GM12891 (cell line): ENCODE measurements around the gene DCDC2.
"Not testable (repeated sequence)": the region's sequence is repeated elsewhere in the genome, so short reads cannot be mapped to it uniquely, and the experiment has no call there.

Source experiments
- DNase-seq: peaks from one replicate; pipeline ENCODE4 v3.0.0; 2011; ENCODE audit warnings: low spot score; ENCODE audit not compliant: insufficient read length
- FAIRE-seq: peaks from 2 replicates; lab custom pipeline; 2011; peaks lifted over from hg19 to GRCh38; lab: Jason Lieb, UNC
- PAX5 ChIP-seq: IDR thresholded peaks from 2 replicates; pipeline ENCODE4 v1.6.1; 2011; ENCODE audit warnings: low read length, moderate library complexity, mild to moderate bottlenecking; ENCODE audit not compliant: insufficient read depth, severe bottlenecking
- POLR2A ChIP-seq: IDR thresholded peaks from 2 replicates; pipeline ENCODE4 v1.6.1; 2011; ENCODE audit warnings: low read depth, low read length, control low read depth
- POLR2AphosphoS5 ChIP-seq: IDR thresholded peaks from 2 replicates; pipeline ENCODE4 v1.6.1; 2011; ENCODE audit warnings: low read depth, low read length, control low read depth
- POU2F2 ChIP-seq: IDR thresholded peaks from 2 replicates; pipeline ENCODE4 v1.6.1; 2011; ENCODE audit warnings: low read depth, mild to moderate bottlenecking, control low read depth, low read length, moderate library complexity
- SPI1 ChIP-seq: IDR thresholded peaks from 2 replicates; pipeline ENCODE4 v1.6.1; 2011; ENCODE audit warnings: low read depth, low read length, control low read depth
- TAF1 ChIP-seq: IDR thresholded peaks from 2 replicates; pipeline ENCODE4 v1.6.1; 2011; ENCODE audit warnings: low read depth, low read length, control low read depth

DCDC2 gene

GRCh38 chr6:24238700-24239099 is 119.2 kb downstream of the DCDC2 start:
- no peak for FAIRE-seq
- no peak for TF ChIP-seq POLR2A
- TF ChIP-seq SPI1: no peak
- no peak for TF ChIP-seq POLR2AphosphoS5
- no peak for DNase-seq

GRCh38 chr6:24236779-24237178 is 121.1 kb downstream of the DCDC2 start:
- FAIRE-seq, DNase-seq: not testable (repeated sequence)

- no peak for FAIRE-seq
- DNase-seq: no peak
- no peak for TF ChIP-seq TAF1
- TF ChIP-seq PAX5: no peak
- TF ChIP-seq POLR2A: no peak
- no peak for TF ChIP-seq SPI1
- no peak for TF ChIP-seq POU2F2
- no peak for TF ChIP-seq POLR2AphosphoS5
Observed at GRCh38 chr6:24233813-24234442, 123.9 kb downstream of the DCDC2 start.

GRCh38 chr6:24231438-24231977 is 126.4 kb downstream of the DCDC2 start:
- no peak for TF ChIP-seq POLR2A
- no peak for TF ChIP-seq TAF1
- TF ChIP-seq PAX5: no peak
- no peak for TF ChIP-seq POLR2AphosphoS5
- TF ChIP-seq SPI1: no peak
- no peak for TF ChIP-seq POU2F2
- no peak for DNase-seq
- FAIRE-seq: no peak

GRCh38 chr6:24229696-24230405 is 128.0 kb downstream of the DCDC2 start:
- FAIRE-seq (no peak), DNase-seq (no peak)
- TF ChIP-seq PAX5 (no peak), SPI1 (0 out of 2 replicates have a peak, but pooled peaks have one; percentile 19), POU2F2 (no peak), TAF1 (no peak), POLR2A (no peak), POLR2AphosphoS5 (no peak)

GRCh38 chr6:24228681-24229255 is 129.1 kb downstream of the DCDC2 start:
- DNase-seq (no peak), FAIRE-seq (no peak)
- TF ChIP-seq POU2F2: no peak
- 0 out of 2 replicates have a peak, but pooled peaks have one; percentile 14 for TF ChIP-seq SPI1
- no peak for TF ChIP-seq POLR2A

- TF ChIP-seq POLR2A (no peak), PAX5 (no peak), POU2F2 (no peak), SPI1 (no peak)
- DNase-seq (no peak), FAIRE-seq (no peak)
Observed at GRCh38 chr6:24228123-24228522, 129.7 kb downstream of the DCDC2 start.

- DNase-seq: no peak
Observed at GRCh38 chr6:24227556-24227955, 130.3 kb downstream of the DCDC2 start.

GRCh38 chr6:24226541-24226940 is 131.3 kb downstream of the DCDC2 start:
- DNase-seq (no peak), FAIRE-seq (no peak)
- TF ChIP-seq POLR2AphosphoS5: no peak

More at GRCh38 chr6:24227556-24227955, 130.3 kb downstream of the DCDC2 start:
- no peak for TF ChIP-seq TAF1
- no peak for TF ChIP-seq SPI1
- TF ChIP-seq PAX5: no peak
- TF ChIP-seq POLR2A: no peak
- TF ChIP-seq POLR2AphosphoS5: no peak
- TF ChIP-seq POU2F2: no peak
- no peak for FAIRE-seq

- DNase-seq (no peak), FAIRE-seq (no peak)
- TF ChIP-seq POLR2AphosphoS5: no peak
- TF ChIP-seq TAF1: no peak
- no peak for TF ChIP-seq POU2F2
- no peak for TF ChIP-seq POLR2A
- no peak for TF ChIP-seq SPI1
- TF ChIP-seq PAX5: no peak
Observed at GRCh38 chr6:24225838-24226237, 132.0 kb downstream of the DCDC2 start.
